ENCODE measurements around the gene IL1RAPL1. TPM values are rescaled to one million over a fixed set of nuclear protein-coding genes. Genes with fewer than 3 reads are reported as not detected.

The IL1RAPL1 gene
- total RNA-seq, 1 donor from 2014 or later, result 0.66 TPM

DNA sequence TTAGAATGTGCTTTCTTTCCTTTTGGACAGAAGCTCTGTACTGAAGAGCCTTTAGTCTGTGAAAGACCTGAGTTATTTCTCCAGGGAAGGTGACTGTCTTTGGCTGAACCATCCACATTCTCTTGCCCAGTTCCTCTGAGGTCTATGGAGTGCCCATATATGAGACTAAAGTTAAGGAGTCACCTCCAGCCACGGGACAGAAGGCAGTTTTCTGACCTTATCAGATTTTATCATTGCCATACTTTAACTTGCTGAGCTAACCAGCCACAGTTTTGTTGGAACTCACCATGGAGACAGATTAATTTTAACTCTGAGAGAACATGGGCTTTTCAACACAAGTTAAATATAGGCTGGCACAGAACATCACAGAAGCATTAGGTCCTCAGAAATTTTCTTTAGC lies 26.3 kb downstream of the IL1RAPL1 start:
- Mint-ChIP-seq H3K27me3 (ENCODE audit: unreplicated experiment) (no peaks in the 10 kb centered on the region), H3K36me3 (ENCODE audit: unreplicated experiment) (no peaks in the 10 kb centered on the region), H3K4me1 (ENCODE audit: low read depth, unreplicated experiment) (no peaks in the 10 kb centered on the region), H3K9me3 (ENCODE audit: unreplicated experiment) (no peaks in the 10 kb centered on the region), H3K27ac (ENCODE audit: unreplicated experiment) (no peak overlapping the region), H3K4me3 (ENCODE audit: unreplicated experiment) (no peak overlapping the region)
- DNase-seq, result no peak
- TF ChIP-seq, protein P1, sequence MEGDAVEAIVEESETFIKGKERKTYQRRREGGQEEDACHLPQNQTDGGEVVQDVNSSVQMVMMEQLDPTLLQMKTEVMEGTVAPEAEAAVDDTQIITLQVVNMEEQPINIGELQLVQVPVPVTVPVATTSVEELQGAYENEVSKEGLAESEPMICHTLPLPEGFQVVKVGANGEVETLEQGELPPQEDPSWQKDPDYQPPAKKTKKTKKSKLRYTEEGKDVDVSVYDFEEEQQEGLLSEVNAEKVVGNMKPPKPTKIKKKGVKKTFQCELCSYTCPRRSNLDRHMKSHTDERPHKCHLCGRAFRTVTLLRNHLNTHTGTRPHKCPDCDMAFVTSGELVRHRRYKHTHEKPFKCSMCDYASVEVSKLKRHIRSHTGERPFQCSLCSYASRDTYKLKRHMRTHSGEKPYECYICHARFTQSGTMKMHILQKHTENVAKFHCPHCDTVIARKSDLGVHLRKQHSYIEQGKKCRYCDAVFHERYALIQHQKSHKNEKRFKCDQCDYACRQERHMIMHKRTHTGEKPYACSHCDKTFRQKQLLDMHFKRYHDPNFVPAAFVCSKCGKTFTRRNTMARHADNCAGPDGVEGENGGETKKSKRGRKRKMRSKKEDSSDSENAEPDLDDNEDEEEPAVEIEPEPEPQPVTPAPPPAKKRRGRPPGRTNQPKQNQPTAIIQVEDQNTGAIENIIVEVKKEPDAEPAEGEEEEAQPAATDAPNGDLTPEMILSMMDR (IDR thresholded peaks at IDR 0.05; ENCODE audit: partially characterized antibody, unreplicated experiment), result no peak

DNA sequence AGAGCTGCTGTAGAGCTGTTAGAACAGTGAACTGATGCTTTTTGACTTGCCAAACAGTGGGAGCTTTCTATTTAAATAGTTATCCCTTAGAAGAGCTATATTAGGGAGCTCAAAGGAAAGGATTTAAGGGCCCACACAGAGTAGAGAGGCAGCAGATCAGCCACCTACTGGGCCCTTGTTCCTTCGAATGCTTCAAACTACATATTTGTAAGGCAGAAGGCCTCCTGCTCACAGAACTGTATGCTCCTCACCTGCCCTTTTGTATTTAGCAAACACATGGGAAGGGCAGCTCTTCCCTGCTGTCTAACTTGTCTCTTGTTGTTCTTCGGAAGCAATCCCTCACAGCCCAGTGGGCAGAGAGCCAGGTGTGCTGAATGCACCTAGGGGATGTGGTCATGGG lies 38.0 kb downstream of the IL1RAPL1 start:
- TF ChIP-seq, protein P1 (IDR thresholded peaks at IDR 0.05; ENCODE audit: partially characterized antibody, unreplicated experiment), result no peak
- Mint-ChIP-seq H3K36me3 (ENCODE audit: unreplicated experiment) (no peaks in the 10 kb centered on the region), H3K27ac (ENCODE audit: unreplicated experiment) (no peak overlapping the region), H3K4me3 (ENCODE audit: unreplicated experiment) (no peak overlapping the region), H3K4me1 (ENCODE audit: low read depth, unreplicated experiment) (peaks cover 10% of the 10 kb centered on the region), H3K27me3 (ENCODE audit: unreplicated experiment) (no peaks in the 10 kb centered on the region), H3K9me3 (ENCODE audit: unreplicated experiment) (no peaks in the 10 kb centered on the region)
- DNase-seq, result no peak

DNA sequence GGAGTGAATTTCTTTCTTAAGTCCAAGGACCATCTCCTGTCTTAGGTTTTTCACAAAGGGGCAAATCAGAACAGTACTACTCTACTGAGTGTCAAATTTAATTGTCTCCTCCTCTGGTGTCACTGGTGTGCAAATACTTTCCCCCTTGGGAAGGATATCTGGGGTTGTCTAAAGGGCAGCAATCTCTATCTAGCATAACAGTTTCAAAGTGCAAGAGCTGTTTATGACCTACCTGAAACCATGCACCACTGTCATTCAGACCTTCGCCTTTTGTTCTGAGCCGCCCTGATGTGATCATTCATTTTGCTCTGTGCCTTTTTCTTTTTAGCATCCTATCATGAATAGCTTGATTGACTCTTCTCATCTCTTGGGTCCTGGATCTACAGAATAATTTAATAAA lies 39.3 kb downstream of the IL1RAPL1 start:
- DNase-seq, result no peak
- no peaks in the 10 kb centered on the region for H3K9me3 Mint-ChIP-seq (ENCODE audit: unreplicated experiment)
- peaks cover 10% of the 10 kb centered on the region for H3K4me1 Mint-ChIP-seq (ENCODE audit: low read depth, unreplicated experiment)
- no peak overlapping the region for H3K4me3 Mint-ChIP-seq (ENCODE audit: unreplicated experiment)
- no peaks in the 10 kb centered on the region for H3K27me3 Mint-ChIP-seq (ENCODE audit: unreplicated experiment)
- TF ChIP-seq, protein P1 (IDR thresholded peaks at IDR 0.05; ENCODE audit: partially characterized antibody, unreplicated experiment), result no peak
- no peak overlapping the region for H3K27ac Mint-ChIP-seq (ENCODE audit: unreplicated experiment)
- no peaks in the 10 kb centered on the region for H3K36me3 Mint-ChIP-seq (ENCODE audit: unreplicated experiment)

DNA sequence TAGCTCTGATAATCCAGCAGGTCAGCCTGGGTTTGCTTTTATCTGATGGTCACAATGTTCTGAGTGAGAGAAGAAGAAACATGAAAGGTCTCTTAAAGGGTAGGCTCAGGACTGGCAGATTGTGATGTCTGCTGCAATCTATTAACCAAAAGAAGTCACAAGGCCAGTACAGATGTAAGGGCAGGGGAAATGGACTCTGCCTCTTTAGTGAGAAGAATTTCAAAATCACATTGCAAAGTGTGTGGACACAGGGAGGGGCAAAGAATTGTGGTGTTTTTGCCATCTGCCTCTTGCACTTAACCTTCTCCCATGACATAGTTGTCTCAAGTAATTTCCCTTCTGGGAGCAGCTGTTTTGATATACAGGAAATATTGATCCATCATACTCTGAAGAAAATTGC lies 40.9 kb downstream of the IL1RAPL1 start:
- Mint-ChIP-seq H3K27ac (ENCODE audit: unreplicated experiment) (no peak overlapping the region), H3K9me3 (ENCODE audit: unreplicated experiment) (no peaks in the 10 kb centered on the region), H3K27me3 (ENCODE audit: unreplicated experiment) (no peaks in the 10 kb centered on the region), H3K36me3 (ENCODE audit: unreplicated experiment) (no peaks in the 10 kb centered on the region), H3K4me3 (ENCODE audit: unreplicated experiment) (no peak overlapping the region), H3K4me1 (ENCODE audit: low read depth, unreplicated experiment) (peaks cover 10% of the 10 kb centered on the region)
- TF ChIP-seq, protein P1 (IDR thresholded peaks at IDR 0.05; ENCODE audit: partially characterized antibody, unreplicated experiment), result no peak
- no peak for DNase-seq

DNA sequence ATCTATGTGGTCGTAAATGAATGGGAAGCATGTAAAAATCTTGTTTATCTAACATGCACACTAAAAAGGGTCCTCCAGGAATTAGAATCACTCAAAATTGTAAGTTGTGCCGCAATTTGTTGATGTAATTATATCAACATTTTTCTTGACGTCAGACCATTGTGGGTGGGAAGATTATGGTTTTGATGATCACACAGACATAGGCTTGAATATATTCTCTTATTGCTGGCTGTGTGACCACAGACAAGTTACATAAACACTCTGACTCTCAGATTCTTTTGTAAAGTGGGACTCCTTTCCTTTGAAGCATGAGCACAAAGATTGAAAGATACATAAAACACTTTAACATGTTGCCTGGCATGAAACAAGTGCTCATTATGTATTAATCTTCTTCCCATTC lies 51.5 kb downstream of the IL1RAPL1 start:
- H3K27me3 Mint-ChIP-seq (ENCODE audit: unreplicated experiment), result no peaks in the 10 kb centered on the region
- H3K4me1 Mint-ChIP-seq (ENCODE audit: low read depth, unreplicated experiment), result no peaks in the 10 kb centered on the region
- no peak overlapping the region for H3K4me3 Mint-ChIP-seq (ENCODE audit: unreplicated experiment)
- H3K9me3 Mint-ChIP-seq (ENCODE audit: unreplicated experiment), result no peaks in the 10 kb centered on the region
- TF ChIP-seq, protein P1 (IDR thresholded peaks at IDR 0.05; ENCODE audit: partially characterized antibody, unreplicated experiment), result no peak
- no peak overlapping the region for H3K27ac Mint-ChIP-seq (ENCODE audit: unreplicated experiment)
- no peaks in the 10 kb centered on the region for H3K36me3 Mint-ChIP-seq (ENCODE audit: unreplicated experiment)
- no peak for DNase-seq

Measured in glutamatergic neuron (in vitro differentiated cells).